Lower lobe of right lung (tissue), 2 donors: ENCODE results near the gene ODF4. TPM values are rescaled to one million over a fixed set of nuclear protein-coding genes. Genes with fewer than 3 reads are reported as not detected.

Experiments used
- ATAC-seq, 2 donors: fragments of 200-7000 bp; cut with Tn5 transposase; one replicate each; pipeline ENCODE4 v1.9.1; 2020 to 2022; ENCODE audit warnings: mild to moderate bottlenecking in 2 of 2, moderate library complexity in 2 of 2
- DNase-seq: peaks from one replicate; pipeline ENCODE4 v3.0.0-alpha.2; 2020
- H3K27ac ChIP-seq: fragments of 200-600 bp; one replicate; pipeline ENCODE4 v1.8.0; 2022
- H3K27me3 ChIP-seq: fragments of 200-600 bp; one replicate; pipeline ENCODE4 v1.8.0; 2022; ENCODE audit warnings: low read depth
- H3K36me3 ChIP-seq: fragments of 200-600 bp; one replicate; pipeline ENCODE4 v1.8.0; 2022; ENCODE audit warnings: mild to moderate bottlenecking
- H3K4me1 ChIP-seq: fragments of 200-600 bp; one replicate; pipeline ENCODE4 v1.8.0; 2022
- H3K4me3 ChIP-seq: fragments of 200-600 bp; one replicate; pipeline ENCODE4 v1.8.0; 2022; ENCODE audit warnings: mild to moderate bottlenecking
- H3K9me3 ChIP-seq: fragments of 200-600 bp; one replicate; pipeline ENCODE4 v1.8.0; 2022
- CTCF ChIP-seq: fragments of 200-600 bp; IDR thresholded peaks from one replicate; pipeline ENCODE4 v1.8.0; 2022; ENCODE audit warnings: antibody characterized with exemption, mild to moderate bottlenecking
- intact Hi-C: fragments of 100-400 bp; cut with DNase I; formaldehyde crosslinking; loops from one replicate; pipeline ENCODE4 v1.11.0; 2022
- total RNA-seq: library from RNA; stranded (reverse); fragmentation: NEBNext Ultra II Directional; extraction: Animal tissue kit (Norgen Biotek cat#: 25700); gene quantifications from one replicate; pipeline ENCODE4 v1.2.1, GENCODE V29; 2021
- donor health status: DM: no; HTN: yes; CAD: no; lungs with severe emphysema.

The ODF4 gene
- total RNA-seq, 1 donor from 2014 or later, result not detected

DNA sequence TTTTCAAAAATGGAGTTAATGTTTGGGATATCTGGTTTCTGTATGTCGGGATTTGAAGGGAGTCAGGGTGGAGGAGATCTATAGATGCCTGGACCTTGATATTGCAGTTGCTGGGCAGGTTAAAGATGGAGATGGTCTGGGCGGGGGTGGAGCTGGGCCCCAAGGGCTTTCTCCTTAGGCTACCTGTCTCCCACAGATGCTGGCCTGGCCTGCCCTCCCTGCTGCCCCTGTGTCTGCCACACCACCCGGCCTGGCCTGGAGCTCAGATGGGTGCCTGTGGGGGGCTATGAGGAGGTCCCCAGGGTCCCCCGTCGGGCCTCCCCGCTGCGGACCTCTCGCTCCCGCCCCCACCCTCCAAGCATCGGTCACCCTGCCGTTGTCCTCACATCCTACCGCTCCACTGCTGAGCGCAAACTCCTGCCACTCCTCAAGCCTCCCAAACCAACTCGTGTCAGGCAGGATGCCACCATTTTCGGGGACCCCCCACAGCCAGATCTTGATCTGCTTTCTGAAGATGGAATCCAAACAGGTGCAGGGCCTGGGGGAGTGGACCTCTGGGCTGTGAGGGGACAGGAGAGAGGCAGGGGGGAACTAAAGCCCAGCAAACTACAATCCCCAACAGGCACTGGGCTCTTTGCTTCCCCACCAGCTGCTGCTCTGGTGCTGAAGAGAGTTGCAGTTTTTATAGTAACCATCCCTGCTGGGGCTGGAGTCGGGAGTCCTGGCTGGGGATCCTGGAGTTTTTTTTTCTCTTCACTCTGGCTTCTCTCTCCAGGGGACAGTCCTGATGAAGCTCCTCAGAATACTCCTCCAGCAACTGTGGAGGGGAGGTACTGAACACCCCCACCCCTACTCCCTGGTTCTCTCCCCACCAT is 26.7 kb upstream of the ODF4 start:
- Histone ChIP-seq H3K4me3 (peak overlapping the region; percentile 53), H3K4me1 (peaks cover 14% of the 10 kb centered on the region), H3K27ac (no peak overlapping the region), H3K27me3 (peaks cover 33% of the 10 kb centered on the region), H3K9me3 (no peaks in the 10 kb centered on the region), H3K36me3 (peaks cover 16% of the 10 kb centered on the region)
- DNase-seq (no peak), ATAC-seq (no peak)
- no peak for TF ChIP-seq CTCF
- intact Hi-C loops, result no loop called here

- intact Hi-C loops, result no loop called here
- Histone ChIP-seq H3K9me3 (no peaks in the 10 kb centered on the region), H3K4me1 (peaks cover 14% of the 10 kb centered on the region), H3K4me3 (no peak overlapping the region), H3K27ac (no peak overlapping the region), H3K36me3 (peaks cover 16% of the 10 kb centered on the region), H3K27me3 (peaks cover 33% of the 10 kb centered on the region)
- no peak for TF ChIP-seq CTCF
- peak; percentile 30 to 40 for ATAC-seq
- DNase-seq, result no peak
Observed at GRCh38 chr17:8314797-8315763, 24.6 kb upstream of the ODF4 start.

GRCh38 chr17:8315764-8316217 is 23.8 kb upstream of the ODF4 start:
- Histone ChIP-seq H3K9me3 (no peaks in the 10 kb centered on the region), H3K4me3 (no peak overlapping the region), H3K27ac (no peak overlapping the region), H3K27me3 (peaks cover 28% of the 10 kb centered on the region), H3K36me3 (peaks cover 16% of the 10 kb centered on the region), H3K4me1 (peaks cover 14% of the 10 kb centered on the region)
- no peak for TF ChIP-seq CTCF
- DNase-seq (no peak), ATAC-seq (no peak)
- intact Hi-C loops, result no loop called here

DNA sequence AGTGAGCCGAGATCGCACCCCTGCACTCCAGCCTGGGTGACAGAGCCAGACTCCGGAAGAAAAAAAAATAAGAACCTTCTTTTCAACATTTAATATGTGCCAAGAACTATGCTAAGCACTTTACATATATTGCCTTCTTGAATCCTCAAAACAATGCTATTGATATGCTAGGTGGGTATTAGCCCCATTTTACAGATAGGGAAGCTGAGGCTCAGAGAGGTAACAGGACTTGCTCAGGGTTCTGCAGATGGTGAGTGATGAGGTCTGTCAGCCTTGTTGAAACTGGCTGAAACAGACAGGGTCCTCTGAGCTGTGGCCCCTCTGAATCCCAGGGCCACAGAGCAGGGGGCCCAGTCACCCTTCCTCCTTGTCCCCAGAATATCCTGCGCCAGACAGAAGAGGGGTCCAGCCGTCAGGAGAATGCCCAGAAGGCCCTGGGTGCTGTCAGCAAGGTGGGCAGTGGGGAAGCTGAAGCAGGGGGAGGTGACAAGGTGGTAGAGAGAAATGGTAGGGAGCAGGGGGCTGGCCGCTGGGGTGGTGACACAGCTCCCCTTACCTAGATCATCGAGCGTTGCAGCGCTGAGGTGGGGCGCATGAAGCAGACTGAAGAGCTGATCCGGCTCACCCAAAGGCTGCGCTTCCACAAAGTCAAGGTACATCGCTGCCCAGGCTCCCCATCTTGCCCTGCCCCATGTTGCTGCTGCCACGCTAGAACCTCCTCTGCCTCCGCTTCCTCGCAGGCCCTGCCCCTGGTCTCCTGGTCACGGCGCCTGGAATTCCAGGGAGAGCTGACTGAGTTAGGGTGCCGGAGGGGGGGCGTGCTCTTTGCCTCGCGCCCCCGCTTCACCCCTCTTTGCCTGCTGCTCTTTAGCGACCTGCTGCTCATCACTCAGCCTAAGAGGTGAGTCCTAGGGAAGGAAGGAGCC is 21.4 kb upstream of the ODF4 start:
- H3K9me3 ChIP-seq, result no peaks in the 10 kb centered on the region
- DNase-seq (no peak), ATAC-seq (no peak)
- H3K36me3 ChIP-seq, result peaks cover 16% of the 10 kb centered on the region
- intact Hi-C loops, result no loop called here
- H3K4me1 ChIP-seq, result peaks cover 14% of the 10 kb centered on the region
- no peak overlapping the region for H3K27ac ChIP-seq
- H3K4me3 ChIP-seq, result no peak overlapping the region
- H3K27me3 ChIP-seq, result peaks cover 17% of the 10 kb centered on the region
- TF ChIP-seq CTCF, result no peak
